Breast epithelium (tissue), 3 donors: ENCODE results near the gene PLEKHM1.

Source experiments
- POLR2A ChIP-seq: fragments of 450-650 bp; IDR thresholded peaks from one replicate; pipeline ENCODE4 v1.6.1; 2016; ENCODE audit warnings: antibody characterized with exemption, mild to moderate bottlenecking, moderate library complexity
- POLR2AphosphoS5 ChIP-seq, 3 donors: sonication (generic); formaldehyde crosslinking; IDR thresholded peaks; one replicate each; pipeline ENCODE4 v1.6.1; 2017; ENCODE audit warnings: antibody characterized with exemption in 3 of 3
- TF ChIP-seq, protein P1 (sequence below), 3 donors: fragments of 450-650 bp; IDR thresholded peaks; one replicate each; pipeline ENCODE4 v1.5.1; 2016 to 2017; ENCODE audit warnings: antibody characterized with exemption in 3 of 3, mild to moderate bottlenecking in 3 of 3, moderate library complexity in 3 of 3

DNA sequence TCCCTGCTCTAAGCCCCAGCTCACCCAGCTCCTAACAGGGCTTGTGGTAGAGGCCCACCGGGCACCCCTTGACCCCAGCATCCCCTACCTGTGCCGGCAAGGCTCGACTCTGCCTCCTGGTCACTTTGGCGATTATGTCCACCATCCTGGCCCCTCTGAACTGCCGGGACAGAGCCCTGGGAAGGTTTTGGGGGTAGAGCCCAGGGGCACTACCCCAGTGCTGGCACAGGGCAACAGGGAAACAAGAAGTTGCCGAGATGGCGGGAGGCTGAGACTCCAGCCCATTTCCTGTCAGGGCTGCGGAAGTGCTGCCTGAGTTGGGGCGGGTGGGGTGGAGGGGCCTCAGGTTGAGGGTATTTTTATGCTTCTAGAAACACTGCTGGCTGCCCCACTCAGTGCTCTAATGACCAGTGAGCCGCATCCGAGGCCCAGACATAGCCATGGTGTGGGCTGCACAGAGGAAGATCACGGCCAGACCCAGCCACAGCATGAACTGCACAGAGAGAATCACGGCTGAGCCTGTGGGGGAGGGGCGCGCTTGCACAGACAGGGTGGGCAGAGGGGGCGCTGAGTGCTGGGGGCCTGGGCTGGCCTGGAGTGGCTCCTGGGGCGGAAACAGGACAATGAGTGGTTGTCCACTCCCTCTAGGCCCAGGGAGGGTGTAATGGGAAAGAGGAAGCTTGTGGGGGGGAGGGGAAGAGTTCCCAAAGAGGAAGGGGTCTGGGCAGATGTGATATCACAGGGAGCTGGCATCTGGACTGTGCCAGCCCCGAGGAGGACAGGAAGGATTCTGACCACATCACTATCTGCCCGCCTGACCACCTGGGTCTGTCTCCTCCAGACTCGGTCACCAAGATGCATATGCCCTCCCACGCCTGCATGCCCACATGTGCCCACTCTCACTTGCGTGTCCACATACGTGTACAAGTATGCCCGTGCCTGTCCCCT lies 80.1 kb downstream of the PLEKHM1 start:
- TF ChIP-seq, protein P1, sequence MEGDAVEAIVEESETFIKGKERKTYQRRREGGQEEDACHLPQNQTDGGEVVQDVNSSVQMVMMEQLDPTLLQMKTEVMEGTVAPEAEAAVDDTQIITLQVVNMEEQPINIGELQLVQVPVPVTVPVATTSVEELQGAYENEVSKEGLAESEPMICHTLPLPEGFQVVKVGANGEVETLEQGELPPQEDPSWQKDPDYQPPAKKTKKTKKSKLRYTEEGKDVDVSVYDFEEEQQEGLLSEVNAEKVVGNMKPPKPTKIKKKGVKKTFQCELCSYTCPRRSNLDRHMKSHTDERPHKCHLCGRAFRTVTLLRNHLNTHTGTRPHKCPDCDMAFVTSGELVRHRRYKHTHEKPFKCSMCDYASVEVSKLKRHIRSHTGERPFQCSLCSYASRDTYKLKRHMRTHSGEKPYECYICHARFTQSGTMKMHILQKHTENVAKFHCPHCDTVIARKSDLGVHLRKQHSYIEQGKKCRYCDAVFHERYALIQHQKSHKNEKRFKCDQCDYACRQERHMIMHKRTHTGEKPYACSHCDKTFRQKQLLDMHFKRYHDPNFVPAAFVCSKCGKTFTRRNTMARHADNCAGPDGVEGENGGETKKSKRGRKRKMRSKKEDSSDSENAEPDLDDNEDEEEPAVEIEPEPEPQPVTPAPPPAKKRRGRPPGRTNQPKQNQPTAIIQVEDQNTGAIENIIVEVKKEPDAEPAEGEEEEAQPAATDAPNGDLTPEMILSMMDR (IDR thresholded peaks at IDR 0.05), result no peak
- no peak for TF ChIP-seq POLR2AphosphoS5 (IDR thresholded peaks at IDR 0.05)
- TF ChIP-seq POLR2A, result no peak
